C4-2B (cell line): ENCODE data around the gene CASP5.

Experiments
- ZFX ChIP-seq: fragments of 450-650 bp; IDR thresholded peaks from 2 replicates; pipeline ENCODE4 v1.6.1; 2017
- TF ChIP-seq, protein P1 (sequence below): fragments of 450-650 bp; conservative IDR thresholded peaks from 2 replicates; pipeline ENCODE4 v1.5.1; 2017; ENCODE audit warnings: mild to moderate bottlenecking

DNA sequence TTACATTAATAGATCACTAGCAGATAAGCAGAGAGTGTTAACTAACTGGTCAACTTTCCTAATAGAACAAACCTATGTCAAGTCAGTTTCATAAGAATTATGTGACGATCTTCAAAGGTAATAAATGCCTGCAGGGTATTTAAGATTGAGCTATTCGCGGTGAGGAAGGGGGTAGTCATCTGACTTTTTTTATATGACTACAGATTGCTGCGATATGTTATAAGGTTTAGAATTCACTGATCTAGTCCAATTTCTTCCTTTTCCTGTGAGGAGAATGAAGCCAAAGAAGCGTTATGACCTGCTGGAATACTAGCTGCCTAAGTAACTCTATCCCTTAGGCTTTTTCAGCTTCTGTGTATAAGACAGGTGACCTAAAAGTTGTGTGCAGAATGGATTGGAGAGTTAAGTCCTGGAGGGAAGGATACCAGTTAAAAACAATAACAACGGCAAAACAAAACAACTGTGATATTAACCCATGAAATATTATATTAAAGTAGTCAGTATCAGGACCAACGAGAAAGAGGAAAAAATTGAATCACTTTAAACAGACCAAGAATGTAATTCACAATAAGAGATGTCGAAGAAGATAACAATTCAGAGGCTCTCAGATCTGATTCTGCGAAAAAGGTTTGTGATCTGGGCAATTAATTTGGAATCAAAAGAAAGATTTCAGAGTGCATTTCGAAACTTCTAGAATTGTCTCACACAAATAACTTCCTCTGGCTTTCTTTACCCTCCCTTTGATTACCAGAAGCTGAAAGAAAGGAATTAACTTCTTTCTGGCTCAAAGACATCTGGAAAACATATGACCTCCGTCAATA is 55.2 kb downstream of the CASP5 start:
- TF ChIP-seq, protein P1, sequence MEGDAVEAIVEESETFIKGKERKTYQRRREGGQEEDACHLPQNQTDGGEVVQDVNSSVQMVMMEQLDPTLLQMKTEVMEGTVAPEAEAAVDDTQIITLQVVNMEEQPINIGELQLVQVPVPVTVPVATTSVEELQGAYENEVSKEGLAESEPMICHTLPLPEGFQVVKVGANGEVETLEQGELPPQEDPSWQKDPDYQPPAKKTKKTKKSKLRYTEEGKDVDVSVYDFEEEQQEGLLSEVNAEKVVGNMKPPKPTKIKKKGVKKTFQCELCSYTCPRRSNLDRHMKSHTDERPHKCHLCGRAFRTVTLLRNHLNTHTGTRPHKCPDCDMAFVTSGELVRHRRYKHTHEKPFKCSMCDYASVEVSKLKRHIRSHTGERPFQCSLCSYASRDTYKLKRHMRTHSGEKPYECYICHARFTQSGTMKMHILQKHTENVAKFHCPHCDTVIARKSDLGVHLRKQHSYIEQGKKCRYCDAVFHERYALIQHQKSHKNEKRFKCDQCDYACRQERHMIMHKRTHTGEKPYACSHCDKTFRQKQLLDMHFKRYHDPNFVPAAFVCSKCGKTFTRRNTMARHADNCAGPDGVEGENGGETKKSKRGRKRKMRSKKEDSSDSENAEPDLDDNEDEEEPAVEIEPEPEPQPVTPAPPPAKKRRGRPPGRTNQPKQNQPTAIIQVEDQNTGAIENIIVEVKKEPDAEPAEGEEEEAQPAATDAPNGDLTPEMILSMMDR, result no peak
- no peak for TF ChIP-seq ZFX
